Ishikawa (cell line): ENCODE measurements around the gene NOS3.

Experiments used
- CREB1 ChIP-seq: IDR thresholded peaks from 2 replicates; pipeline ENCODE4 v1.6.1; 2012; ENCODE audit warnings: low read depth
- EP300 ChIP-seq: IDR thresholded peaks from 2 replicates; pipeline ENCODE4 v1.6.1; 2012; ENCODE audit warnings: borderline replicate concordance
- NFIC ChIP-seq: IDR thresholded peaks from 2 replicates; pipeline ENCODE4 v1.6.1; 2012
- TAF1 ChIP-seq: IDR thresholded peaks from 2 replicates; pipeline ENCODE4 v1.6.1; 2012; ENCODE audit warnings: low read depth, mild to moderate bottlenecking
- TEAD4 ChIP-seq: IDR thresholded peaks from 2 replicates; pipeline ENCODE4 v1.6.1; 2012
- YY1 ChIP-seq: IDR thresholded peaks from 2 replicates; pipeline ENCODE4 v1.6.1; 2012; ENCODE audit warnings: low read depth
- TF ChIP-seq, protein P1 (sequence below): IDR thresholded peaks from 2 replicates; pipeline ENCODE4 v1.6.1; 2012

DNA sequence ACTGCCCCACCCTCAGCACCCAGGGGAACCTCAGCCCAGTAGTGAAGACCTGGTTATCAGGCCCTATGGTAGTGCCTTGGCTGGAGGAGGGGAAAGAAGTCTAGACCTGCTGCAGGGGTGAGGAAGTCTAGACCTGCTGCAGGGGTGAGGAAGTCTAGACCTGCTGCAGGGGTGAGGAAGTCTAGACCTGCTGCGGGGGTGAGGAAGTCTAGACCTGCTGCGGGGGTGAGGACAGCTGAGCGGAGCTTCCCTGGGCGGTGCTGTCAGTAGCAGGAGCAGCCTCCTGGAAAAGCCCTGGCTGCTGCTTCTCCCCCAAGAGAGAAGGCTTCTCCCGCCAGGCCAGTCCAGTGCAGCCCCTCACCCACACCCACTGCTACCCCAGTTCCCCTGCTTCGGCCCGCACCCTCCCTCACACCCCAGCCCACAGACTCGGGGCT is 6.3 kb downstream of the NOS3 start:
- TF ChIP-seq CREB1 (no peak), EP300 (no peak), TAF1 (no peak), NFIC (no peak), YY1 (no peak), TEAD4 (no peak)
- TF ChIP-seq, protein P1, sequence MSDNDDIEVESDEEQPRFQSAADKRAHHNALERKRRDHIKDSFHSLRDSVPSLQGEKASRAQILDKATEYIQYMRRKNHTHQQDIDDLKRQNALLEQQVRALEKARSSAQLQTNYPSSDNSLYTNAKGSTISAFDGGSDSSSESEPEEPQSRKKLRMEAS: no peak
